Mesothelial cell of epicardium (in vitro differentiated cells): ENCODE results near the gene EPC2. TPM values are rescaled to one million over a fixed set of nuclear protein-coding genes. Genes with fewer than 3 reads are reported as not detected.

ENCODE experiments used
- DNase-seq, 2 experiments: peaks; one replicate each; pipeline ENCODE4 v3.0.0; 2021; ENCODE audit warnings: low spot score in 2 of 2; ENCODE audit not compliant: unreplicated experiment in 2 of 2
- H3K27ac Mint-ChIP-seq: 2 replicates; pipeline ENCODE4 v1.8.0; 2021; ENCODE audit warnings: mixed read lengths
- H3K27me3 Mint-ChIP-seq: 2 replicates; pipeline ENCODE4 v1.8.0; 2021; ENCODE audit warnings: low read depth, mixed read lengths
- H3K36me3 Mint-ChIP-seq: 2 replicates; pipeline ENCODE4 v1.8.0; 2021; ENCODE audit warnings: mixed read lengths
- H3K4me1 Mint-ChIP-seq: 2 replicates; pipeline ENCODE4 v1.8.0; 2021; ENCODE audit warnings: mixed read lengths
- H3K4me3 Mint-ChIP-seq: 2 replicates; pipeline ENCODE4 v1.8.0; 2021; ENCODE audit warnings: mild to moderate bottlenecking, moderate library complexity, mixed read lengths
- H3K9me3 Mint-ChIP-seq: 2 replicates; pipeline ENCODE4 v1.8.0; 2021; ENCODE audit warnings: mixed read lengths
- CTCF ChIP-seq: fragments of 200-600 bp; sonication (generic); IDR thresholded peaks from one replicate; pipeline ENCODE4 v1.5.0; 2021; ENCODE audit warnings: antibody characterized with exemption; ENCODE audit not compliant: unreplicated experiment
- total RNA-seq: library from RNA; stranded (reverse); gene quantifications from 3 replicates; pipeline ENCODE4 v1.2.1, GENCODE V29; 2021

EPC2 gene
- total RNA-seq, 1 donor from 2014 or later = 43.8 TPM

DNA sequence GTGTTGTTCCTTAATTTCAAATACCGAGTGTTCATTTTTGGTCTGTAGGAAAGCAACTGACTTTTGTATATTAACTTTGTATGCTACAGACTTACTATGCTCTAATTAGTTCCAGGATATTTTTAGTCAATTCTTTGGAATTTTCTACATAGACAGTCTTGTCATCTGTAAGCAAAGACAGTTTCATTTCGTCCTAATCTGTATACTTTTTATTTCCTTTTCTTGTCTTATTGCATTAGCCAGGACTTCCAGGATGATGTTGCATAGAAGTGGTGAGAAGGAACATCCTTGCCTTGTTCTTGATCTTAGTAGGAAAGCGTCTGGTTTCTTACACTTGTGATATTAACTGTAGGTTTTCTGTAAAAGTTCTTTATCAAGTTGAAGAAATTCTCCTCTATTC is 56.5 kb downstream of the EPC2 start:
- Mint-ChIP-seq H3K4me3 (no peak overlapping the region), H3K9me3 (peaks cover 59% of the 10 kb centered on the region), H3K4me1 (no peaks in the 10 kb centered on the region), H3K36me3 (peaks cover 80% of the 10 kb centered on the region), H3K27ac (no peak overlapping the region), H3K27me3 (no peaks in the 10 kb centered on the region)
- DNase-seq = no peak
- no peak for TF ChIP-seq CTCF

DNA sequence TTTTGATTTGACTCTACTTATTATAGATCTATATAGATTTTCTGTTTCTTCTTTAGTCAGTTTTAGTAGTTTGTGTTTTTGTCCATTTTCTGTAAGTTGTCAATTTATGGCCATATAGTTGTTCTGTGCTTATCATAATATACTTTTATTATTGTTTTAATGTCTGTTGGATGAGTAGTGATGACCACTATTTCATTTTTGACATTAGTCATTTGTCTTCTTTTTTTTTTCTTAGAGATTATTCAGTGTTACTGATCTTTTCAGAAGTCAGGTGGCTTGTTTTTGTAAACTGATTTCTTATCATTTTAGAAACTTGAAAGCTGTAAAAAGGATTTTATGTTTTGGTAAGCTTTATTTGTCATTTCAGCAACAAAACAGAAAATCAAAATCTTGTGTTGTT is 57.3 kb downstream of the EPC2 start:
- no peak overlapping the region for H3K27ac Mint-ChIP-seq
- H3K36me3 Mint-ChIP-seq = peaks cover 85% of the 10 kb centered on the region
- no peaks in the 10 kb centered on the region for H3K27me3 Mint-ChIP-seq
- H3K4me3 Mint-ChIP-seq = no peak overlapping the region
- no peak for TF ChIP-seq CTCF
- DNase-seq = no peak
- no peaks in the 10 kb centered on the region for H3K4me1 Mint-ChIP-seq
- H3K9me3 Mint-ChIP-seq = peaks cover 68% of the 10 kb centered on the region

GRCh38 chr2:148702475-148702874 is 57.9 kb downstream of the EPC2 start:
- H3K27me3 Mint-ChIP-seq = no peaks in the 10 kb centered on the region
- H3K27ac Mint-ChIP-seq = no peak overlapping the region
- H3K4me1 Mint-ChIP-seq = no peaks in the 10 kb centered on the region
- H3K4me3 Mint-ChIP-seq = no peak overlapping the region
- no peak for TF ChIP-seq CTCF
- peaks cover 85% of the 10 kb centered on the region for H3K36me3 Mint-ChIP-seq
- H3K9me3 Mint-ChIP-seq = peaks cover 73% of the 10 kb centered on the region
- DNase-seq = no peak

DNA sequence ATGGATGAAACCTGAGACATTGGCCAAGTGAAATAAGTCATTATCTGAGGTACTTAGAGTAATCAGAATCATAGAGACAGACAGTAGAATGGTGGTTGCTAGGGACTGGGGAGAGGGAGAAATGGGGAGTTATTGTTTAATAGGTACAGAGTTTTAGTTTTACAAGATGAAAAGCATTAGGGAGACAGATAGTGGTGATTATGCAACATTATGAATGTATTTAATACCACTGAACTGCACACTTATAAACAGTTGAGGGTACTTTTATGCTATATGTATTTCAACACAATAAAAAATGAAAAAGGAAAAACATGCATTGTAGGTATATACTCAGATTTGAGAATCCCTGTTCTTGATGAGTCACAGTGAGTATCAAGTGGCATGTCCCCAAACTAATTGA is 59.7 kb downstream of the EPC2 start:
- Mint-ChIP-seq H3K36me3 (peaks cover 95% of the 10 kb centered on the region), H3K4me3 (no peak overlapping the region), H3K4me1 (no peaks in the 10 kb centered on the region), H3K27ac (no peak overlapping the region), H3K27me3 (no peaks in the 10 kb centered on the region), H3K9me3 (peaks cover 83% of the 10 kb centered on the region)
- no peak for TF ChIP-seq CTCF
- no peak for DNase-seq

DNA sequence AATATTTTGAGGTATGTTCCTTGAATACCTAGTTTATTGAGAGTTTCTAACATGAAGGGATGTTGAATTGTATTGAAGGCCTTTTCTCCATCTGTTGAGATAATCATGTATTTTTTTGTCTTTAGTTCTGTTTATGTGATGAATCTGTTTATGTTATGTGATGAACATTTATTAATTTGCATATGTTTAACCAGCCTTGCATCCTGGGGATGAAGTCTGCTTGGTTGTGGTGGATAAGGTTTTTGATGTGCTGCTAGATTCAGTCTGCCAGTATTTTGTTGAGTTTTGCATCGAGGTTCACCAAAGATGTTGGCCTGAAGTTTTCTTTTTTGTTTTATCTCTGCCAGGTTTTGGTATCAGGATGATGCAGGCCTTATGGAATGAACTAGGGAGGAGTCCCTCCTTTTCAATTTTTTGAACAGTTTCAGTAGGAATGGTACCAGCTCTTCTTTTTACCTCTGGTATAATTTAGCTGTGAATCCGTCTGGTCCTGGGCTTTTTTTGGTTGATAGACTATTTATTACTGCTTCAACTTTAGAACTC is 71.9 kb downstream of the EPC2 start:
- DNase-seq = no peak
- Mint-ChIP-seq H3K4me3 (no peak overlapping the region), H3K27me3 (no peaks in the 10 kb centered on the region), H3K9me3 (peaks cover 56% of the 10 kb centered on the region), H3K27ac (no peak overlapping the region), H3K4me1 (peaks cover 28% of the 10 kb centered on the region), H3K36me3 (peaks cover 56% of the 10 kb centered on the region)
- no peak for TF ChIP-seq CTCF

DNA sequence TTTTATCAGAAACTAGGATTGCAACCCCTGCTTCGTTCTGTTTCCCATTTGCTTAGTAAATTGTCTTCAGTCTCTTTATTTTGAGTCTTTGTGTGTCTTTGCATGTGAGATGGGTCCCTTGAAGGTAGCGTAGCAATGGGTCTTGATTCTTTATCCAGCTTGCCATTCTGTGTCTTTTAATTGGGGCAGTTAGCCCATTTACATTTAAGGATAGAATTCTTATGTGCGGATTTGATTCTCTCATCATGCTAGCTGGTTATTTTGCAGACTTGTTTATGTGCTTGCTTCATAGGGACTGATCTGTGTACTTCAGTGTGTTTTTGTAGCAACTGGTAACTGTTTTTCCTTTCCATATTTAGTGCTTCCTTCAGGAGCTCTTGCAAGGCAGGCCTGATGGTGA is 73.5 kb downstream of the EPC2 start:
- peaks cover 42% of the 10 kb centered on the region for H3K4me1 Mint-ChIP-seq
- peaks cover 45% of the 10 kb centered on the region for H3K9me3 Mint-ChIP-seq
- no peaks in the 10 kb centered on the region for H3K27me3 Mint-ChIP-seq
- no peak for DNase-seq
- H3K27ac Mint-ChIP-seq = peak overlapping the region; percentile 26
- peaks cover 51% of the 10 kb centered on the region for H3K36me3 Mint-ChIP-seq
- no peak for TF ChIP-seq CTCF
- H3K4me3 Mint-ChIP-seq = no peak overlapping the region
